Measurements from ENCODE around the gene ALPP.

DNA sequence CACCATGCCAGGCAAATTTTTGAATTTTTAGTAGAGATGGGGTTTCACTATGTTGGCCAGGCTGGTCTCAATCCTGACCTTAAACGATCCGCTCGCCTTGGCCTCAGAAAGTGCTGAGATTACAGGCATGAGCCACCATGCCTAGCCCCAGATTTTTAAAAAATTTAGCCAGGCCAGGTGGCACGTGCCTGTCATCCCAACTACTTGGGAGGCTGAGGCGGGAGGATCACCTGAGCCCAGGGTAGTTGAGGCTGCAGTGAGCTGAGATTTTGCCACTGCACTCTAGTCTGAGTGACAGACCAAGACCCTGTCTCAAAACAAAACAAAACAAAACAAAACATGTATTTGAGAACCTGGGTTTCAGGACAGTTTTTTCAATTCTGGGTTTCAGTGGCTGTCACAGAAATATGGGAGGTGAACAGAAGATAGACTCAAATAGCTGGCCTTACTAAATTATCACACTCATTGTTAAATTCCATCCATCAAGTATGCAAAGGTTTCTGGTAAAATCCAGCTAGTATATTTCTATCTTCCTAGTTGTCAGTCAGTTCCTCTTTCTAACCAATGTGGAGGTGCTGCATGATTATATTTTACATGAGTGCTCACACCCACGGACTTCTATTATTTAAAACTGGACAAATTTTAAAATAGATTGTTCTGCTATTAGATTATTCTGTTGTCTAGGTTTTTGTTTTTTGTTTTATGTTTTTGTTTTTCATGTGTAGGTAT, 33.5 kb downstream of the ALPP start:
- TF ChIP-seq, protein P1, sequence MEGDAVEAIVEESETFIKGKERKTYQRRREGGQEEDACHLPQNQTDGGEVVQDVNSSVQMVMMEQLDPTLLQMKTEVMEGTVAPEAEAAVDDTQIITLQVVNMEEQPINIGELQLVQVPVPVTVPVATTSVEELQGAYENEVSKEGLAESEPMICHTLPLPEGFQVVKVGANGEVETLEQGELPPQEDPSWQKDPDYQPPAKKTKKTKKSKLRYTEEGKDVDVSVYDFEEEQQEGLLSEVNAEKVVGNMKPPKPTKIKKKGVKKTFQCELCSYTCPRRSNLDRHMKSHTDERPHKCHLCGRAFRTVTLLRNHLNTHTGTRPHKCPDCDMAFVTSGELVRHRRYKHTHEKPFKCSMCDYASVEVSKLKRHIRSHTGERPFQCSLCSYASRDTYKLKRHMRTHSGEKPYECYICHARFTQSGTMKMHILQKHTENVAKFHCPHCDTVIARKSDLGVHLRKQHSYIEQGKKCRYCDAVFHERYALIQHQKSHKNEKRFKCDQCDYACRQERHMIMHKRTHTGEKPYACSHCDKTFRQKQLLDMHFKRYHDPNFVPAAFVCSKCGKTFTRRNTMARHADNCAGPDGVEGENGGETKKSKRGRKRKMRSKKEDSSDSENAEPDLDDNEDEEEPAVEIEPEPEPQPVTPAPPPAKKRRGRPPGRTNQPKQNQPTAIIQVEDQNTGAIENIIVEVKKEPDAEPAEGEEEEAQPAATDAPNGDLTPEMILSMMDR (IDR thresholded peaks at IDR 0.05), result no peak
- TF ChIP-seq POLR2A (IDR thresholded peaks at IDR 0.05), result no peak
